DND-41 (cell line): ENCODE measurements around the gene SFSWAP.

ENCODE experiments used
- ATAC-seq: fragments of 200-7000 bp; cut with Tn5 transposase; 3 replicates; pipeline ENCODE4 v1.9.1; 2021; ENCODE audit warnings: low read depth; ENCODE audit not compliant: insufficient read depth
- DNase-seq: peaks from one replicate; pipeline ENCODE4 v3.0.0-alpha.2; 2020
- H2AFZ ChIP-seq: 2 replicates; pipeline ENCODE4 v1.6.0; 2012; ENCODE audit warnings: low read depth, low read length
- H3K27ac ChIP-seq: 2 replicates; pipeline ENCODE4 v1.5.1; 2012; ENCODE audit warnings: low read length, inconsistent platforms
- H3K27me3 ChIP-seq: fragments of 200-600 bp; sonication (generic); 2 replicates; pipeline ENCODE4 v1.6.0; 2012; ENCODE audit warnings: low read length, mild to moderate bottlenecking, inconsistent platforms; ENCODE audit not compliant: insufficient read depth, poor library complexity
- H3K36me3 ChIP-seq: 2 replicates; pipeline ENCODE4 v1.5.1; 2012; ENCODE audit warnings: low read length, inconsistent platforms; ENCODE audit not compliant: insufficient read depth
- H3K4me1 ChIP-seq: 2 replicates; pipeline ENCODE4 v1.5.1; 2012; ENCODE audit warnings: mild to moderate bottlenecking, low read length; ENCODE audit not compliant: insufficient read depth
- H3K4me2 ChIP-seq: 2 replicates; pipeline ENCODE4 v1.6.0; 2012; ENCODE audit warnings: mild to moderate bottlenecking, moderate library complexity, low read length, inconsistent platforms; ENCODE audit not compliant: insufficient read depth
- H3K4me3 ChIP-seq, 2 experiments: fragments of 200-600 bp in 1 of 2; shearing (Covaris generic) in 1 of 2; 2 replicates each; pipeline ENCODE4 v1.5.1; 2012 to 2016; ENCODE audit warnings: inconsistent platforms in 2 of 2, low read length in 2 of 2, mild to moderate bottlenecking in 2 of 2, low read depth in 1 of 2, moderate library complexity in 1 of 2
- H3K79me2 ChIP-seq: 2 replicates; pipeline ENCODE4 v1.6.0; 2012; ENCODE audit warnings: low read length, inconsistent platforms; ENCODE audit not compliant: insufficient read depth
- H3K9ac ChIP-seq: 2 replicates; pipeline ENCODE4 v1.6.0; 2012; ENCODE audit warnings: low read depth, mild to moderate bottlenecking, inconsistent platforms, low read length, moderate library complexity
- H3K9me3 ChIP-seq: 2 replicates; pipeline ENCODE4 v1.5.1; 2012; ENCODE audit warnings: low read length, moderate library complexity, mild to moderate bottlenecking, inconsistent platforms; ENCODE audit not compliant: insufficient read depth, severe bottlenecking
- H4K20me1 ChIP-seq: 2 replicates; pipeline ENCODE4 v1.6.0; 2012; ENCODE audit warnings: low read length; ENCODE audit not compliant: insufficient read depth
- CTCF ChIP-seq: IDR thresholded peaks from 2 replicates; pipeline ENCODE4 v1.5.1; 2012; ENCODE audit warnings: borderline replicate concordance, low read length, moderate library complexity, mild to moderate bottlenecking; ENCODE audit not compliant: poor library complexity, severe bottlenecking; ENCODE audit errors: extremely low read depth
- EZH2 ChIP-seq: IDR thresholded peaks from 3 replicates; pipeline ENCODE4 v1.6.1; 2012; ENCODE audit warnings: borderline replicate concordance, low read depth, mild to moderate bottlenecking, moderate library complexity, low read length, inconsistent platforms; ENCODE audit not compliant: severe bottlenecking

SFSWAP gene

GRCh38 chr12:131733874-131734273 is 23.0 kb downstream of the SFSWAP start:
- H3K4me1 ChIP-seq: no peaks in the 10 kb centered on the region
- peaks cover 9% of the 10 kb centered on the region; the same call in 1 of the 2 replicates for H3K79me2 ChIP-seq
- H4K20me1 ChIP-seq: peaks cover 27% of the 10 kb centered on the region
- DNase-seq: no peak
- H3K9ac ChIP-seq: no peak overlapping the region
- H3K27ac ChIP-seq: no peak overlapping the region
- no peak overlapping the region for H3K4me3 ChIP-seq
- TF ChIP-seq CTCF (no peak), EZH2 (no peak)
- H3K4me2 ChIP-seq: no peak overlapping the region
- H3K36me3 ChIP-seq: peaks cover 89% of the 10 kb centered on the region
- ATAC-seq: no peak
- H3K27me3 ChIP-seq: no peaks in the 10 kb centered on the region
- no peak overlapping the region for H2AFZ ChIP-seq
- H3K9me3 ChIP-seq: no peaks in the 10 kb centered on the region

GRCh38 chr12:131734336-131735152 is 23.7 kb downstream of the SFSWAP start:
- Histone ChIP-seq H4K20me1 (peaks cover 27% of the 10 kb centered on the region), H3K36me3 (peaks cover 86% of the 10 kb centered on the region)
- no peak for DNase-seq

GRCh38 chr12:131735153-131735456 is 24.2 kb downstream of the SFSWAP start:
- Histone ChIP-seq H3K4me2 (no peak overlapping the region), H3K9ac (no peak overlapping the region), H3K27me3 (no peaks in the 10 kb centered on the region), H3K79me2 (peaks cover 8% of the 10 kb centered on the region; the same call in 1 of the 2 replicates), H4K20me1 (peaks cover 27% of the 10 kb centered on the region), H3K4me1 (no peaks in the 10 kb centered on the region), H2AFZ (no peak overlapping the region), H3K36me3 (peaks cover 86% of the 10 kb centered on the region), H3K27ac (no peak overlapping the region), H3K9me3 (no peaks in the 10 kb centered on the region), H3K4me3 (no peak overlapping the region)
- no peak for ATAC-seq
- TF ChIP-seq CTCF (no peak), EZH2 (no peak)
- DNase-seq: no peak

More at GRCh38 chr12:131734336-131735152, 23.7 kb downstream of the SFSWAP start:
- Histone ChIP-seq H3K27me3 (no peaks in the 10 kb centered on the region), H3K79me2 (peaks cover 9% of the 10 kb centered on the region; the same call in 1 of the 2 replicates), H3K9me3 (no peaks in the 10 kb centered on the region), H3K9ac (no peak overlapping the region), H3K4me2 (no peak overlapping the region), H2AFZ (no peak overlapping the region), H3K4me3 (no peak overlapping the region), H3K4me1 (no peaks in the 10 kb centered on the region), H3K27ac (no peak overlapping the region)
- TF ChIP-seq CTCF (no peak), EZH2 (no peak)
- no peak for ATAC-seq
